Activated T-cell treated with anti-CD3 and anti-CD28 coated beads, Interleukin-2, amount 50 U/mL, for 48 hours (primary cell): Measurements from ENCODE around the gene SLC44A5.
"Not testable (repeated sequence)": the region's sequence is repeated elsewhere in the genome, so short reads cannot be mapped to it uniquely, and the experiment has no call there.

ENCODE experiments used
- DNase-seq, 2 experiments: peaks; one replicate each; pipeline ENCODE4 v3.0.0-alpha.2; 2020

SLC44A5 gene

GRCh38 chr1:75354267-75354666 lies 256.6 kb downstream of the SLC44A5 start:
- not testable (repeated sequence) for DNase-seq

DNA sequence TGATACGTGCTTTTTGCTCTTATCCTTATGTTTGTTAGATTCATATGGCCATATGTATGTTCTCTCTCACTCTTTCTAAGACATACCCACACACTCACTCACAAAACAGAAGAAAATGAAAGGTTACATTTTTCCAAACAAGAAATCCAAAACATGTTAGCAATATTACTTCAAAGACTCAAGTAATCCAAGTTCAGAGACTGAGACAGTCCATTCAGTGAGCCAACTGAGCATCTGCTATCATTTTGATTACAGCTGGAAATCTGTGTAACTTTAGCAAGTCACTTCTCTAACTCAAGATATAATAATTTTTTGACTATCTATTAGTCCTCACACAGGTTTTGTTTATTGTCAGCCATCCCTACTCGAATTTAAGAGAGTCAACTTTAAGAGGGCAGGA lies 257.9 kb downstream of the SLC44A5 start:
- no peak for DNase-seq

DNA sequence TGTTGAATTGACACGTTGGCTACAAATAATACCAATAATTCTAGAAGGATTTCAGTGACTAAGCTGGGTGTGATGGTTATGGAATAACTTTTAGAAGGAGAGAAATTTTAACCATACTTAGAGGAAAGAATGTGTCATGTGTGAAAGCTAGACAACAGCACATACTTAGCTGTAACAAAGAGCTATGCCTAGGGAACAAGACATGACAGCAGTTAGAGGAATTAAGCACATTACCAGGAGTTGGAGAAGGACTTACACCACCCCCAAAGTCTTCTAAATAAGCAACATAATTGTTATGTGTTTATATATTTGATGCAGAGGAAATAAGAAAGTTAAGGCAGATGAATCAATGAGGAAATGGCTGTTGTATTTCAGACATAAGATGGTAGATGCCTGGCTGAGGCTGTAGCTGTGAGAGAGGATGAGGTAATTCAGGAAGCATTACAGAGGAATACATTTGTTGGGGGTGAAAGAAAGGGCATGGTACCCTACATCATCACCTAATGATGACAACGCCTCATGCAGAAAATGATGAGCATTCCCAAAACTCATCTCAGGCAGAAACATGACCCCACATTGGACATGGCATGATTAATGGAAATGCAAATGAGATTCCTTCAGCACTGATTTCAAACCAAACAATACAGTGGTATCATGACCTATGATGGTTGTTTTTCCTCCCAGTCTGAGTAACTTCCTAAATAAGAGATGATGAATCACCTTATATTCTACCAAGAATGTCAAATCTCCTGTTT lies 265.2 kb downstream of the SLC44A5 start:
- no peak for DNase-seq

DNA sequence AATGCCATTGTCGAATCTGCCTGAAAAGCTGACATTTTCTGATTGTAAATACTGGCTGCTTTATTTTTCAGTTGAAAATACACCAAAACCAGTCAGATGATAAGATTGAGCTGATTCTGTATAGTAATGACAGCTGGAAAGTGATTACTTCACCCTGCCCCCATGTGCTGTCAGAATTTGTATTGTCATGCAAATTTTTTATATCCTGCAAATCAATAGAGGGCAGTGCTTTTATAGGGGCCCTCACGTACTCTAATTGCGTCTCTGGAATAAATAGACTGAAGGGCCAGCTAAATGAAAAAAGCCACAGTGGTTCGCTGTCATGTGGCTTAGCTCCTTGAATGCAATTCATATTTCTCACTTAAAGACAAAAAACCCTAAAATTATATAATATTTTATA lies 268.1 kb downstream of the SLC44A5 start:
- DNase-seq: no peak

DNA sequence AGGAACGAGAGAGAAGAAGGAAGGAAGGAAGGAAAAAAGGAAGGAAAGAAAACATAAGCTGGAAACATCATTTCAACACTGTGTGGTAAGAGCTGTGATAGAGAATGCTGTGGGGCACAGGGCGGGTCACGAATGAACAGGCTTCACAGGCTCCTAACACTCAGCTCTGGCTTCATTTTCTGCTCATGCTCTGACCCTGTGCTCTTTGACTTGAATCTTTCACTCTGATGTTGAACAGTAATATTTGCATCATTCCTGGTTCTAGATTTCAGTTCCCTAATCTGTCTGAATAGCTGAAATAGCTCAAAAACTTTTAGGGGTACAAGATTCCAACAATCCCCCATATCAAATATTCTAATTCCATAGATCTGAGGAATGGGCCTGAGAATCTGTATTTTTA lies 269.4 kb downstream of the SLC44A5 start:
- no peak for DNase-seq

- DNase-seq: no peak
These were observed 272.1 kb downstream of the SLC44A5 start for GRCh38 chr1:75338616-75339483.

DNA sequence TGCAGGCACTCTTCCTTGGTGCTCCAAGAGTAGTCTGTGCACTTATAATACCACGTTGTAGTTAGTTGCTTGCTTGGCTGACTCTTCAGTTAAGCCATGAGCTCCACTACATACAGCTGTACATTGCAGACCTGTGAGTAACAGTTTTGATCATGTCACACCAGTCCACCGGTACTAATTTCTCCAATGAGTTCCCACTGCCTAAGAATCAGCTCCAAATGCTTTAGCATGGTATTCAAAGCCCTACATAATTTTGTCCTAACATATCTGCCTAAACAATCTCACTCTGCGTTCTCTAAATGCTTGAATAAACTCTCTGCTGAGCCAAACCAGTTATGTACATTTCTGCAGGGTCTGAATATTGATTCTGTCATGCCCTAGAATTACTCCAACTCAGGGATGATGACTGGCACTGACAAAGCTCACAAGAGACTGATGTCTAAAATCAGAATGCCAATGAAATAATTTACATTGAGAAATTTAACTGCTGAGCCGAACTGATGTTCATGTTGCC lies 276.0 kb downstream of the SLC44A5 start:
- no peak for DNase-seq

GRCh38 chr1:75330624-75331023 lies 280.3 kb downstream of the SLC44A5 start:
- DNase-seq: no peak

GRCh38 chr1:75328691-75329090 lies 282.2 kb downstream of the SLC44A5 start:
- DNase-seq: no peak

DNA sequence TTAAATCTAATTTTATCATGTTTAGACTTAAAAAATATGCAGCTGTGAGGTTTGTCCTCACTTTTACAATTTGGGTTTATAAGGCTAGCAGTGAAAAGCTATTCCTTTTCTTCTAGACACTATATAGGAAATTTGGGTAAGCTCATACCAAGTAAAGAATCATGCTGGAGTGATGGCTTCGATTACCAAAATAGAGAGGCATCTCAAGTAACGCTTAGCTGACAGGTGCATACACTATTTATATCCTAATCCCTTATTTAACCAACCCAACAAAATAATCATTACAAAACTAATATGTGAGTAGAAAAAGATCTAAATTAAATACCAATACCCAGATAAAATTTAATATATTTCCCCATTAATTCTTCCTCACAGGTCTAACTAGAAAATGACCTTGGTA lies 283.5 kb downstream of the SLC44A5 start:
- DNase-seq: no peak

DNA sequence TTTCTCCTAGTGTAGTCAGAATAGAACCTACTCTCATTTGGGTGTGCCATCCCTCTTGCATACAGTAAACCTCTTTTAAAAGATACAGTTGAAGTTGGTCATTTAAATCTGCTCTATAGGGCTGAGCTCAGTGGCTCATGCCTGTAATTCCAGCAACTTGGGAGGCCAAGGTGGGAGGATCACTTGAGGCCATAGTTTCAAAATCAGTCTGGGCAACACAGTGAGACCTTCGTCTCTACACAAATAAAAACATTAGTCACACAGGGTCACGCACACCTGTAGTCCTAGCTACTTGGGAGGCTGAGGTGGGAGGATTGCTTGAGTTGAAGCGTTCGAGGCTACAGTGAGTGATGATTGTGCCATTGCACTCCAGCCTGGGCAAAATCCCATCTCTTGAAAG lies 292.9 kb downstream of the SLC44A5 start:
- DNase-seq: no peak

GRCh38 chr1:75316230-75316629 lies 294.7 kb downstream of the SLC44A5 start:
- DNase-seq: no peak

GRCh38 chr1:75312620-75313019 lies 298.3 kb downstream of the SLC44A5 start:
- DNase-seq: no peak

DNA sequence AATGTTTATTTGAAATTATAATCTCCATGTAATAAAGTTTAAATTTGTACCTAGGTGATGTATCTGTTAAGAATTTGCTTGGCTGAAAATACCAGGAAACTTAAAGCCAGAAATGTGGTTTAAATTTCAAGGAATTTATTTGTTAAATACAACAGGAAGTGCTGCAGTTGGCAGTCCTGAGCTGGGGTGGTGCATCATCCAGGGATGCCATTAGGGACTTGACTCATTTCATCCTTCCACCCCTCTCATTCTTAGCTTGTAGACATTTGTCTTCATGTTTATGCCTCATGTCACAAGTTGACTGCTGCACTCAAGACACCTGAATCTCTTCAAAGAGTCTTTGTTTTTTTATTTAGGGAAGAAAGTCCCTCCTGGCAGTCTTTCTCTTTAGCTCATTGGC lies 300.8 kb downstream of the SLC44A5 start:
- DNase-seq: no peak

DNA sequence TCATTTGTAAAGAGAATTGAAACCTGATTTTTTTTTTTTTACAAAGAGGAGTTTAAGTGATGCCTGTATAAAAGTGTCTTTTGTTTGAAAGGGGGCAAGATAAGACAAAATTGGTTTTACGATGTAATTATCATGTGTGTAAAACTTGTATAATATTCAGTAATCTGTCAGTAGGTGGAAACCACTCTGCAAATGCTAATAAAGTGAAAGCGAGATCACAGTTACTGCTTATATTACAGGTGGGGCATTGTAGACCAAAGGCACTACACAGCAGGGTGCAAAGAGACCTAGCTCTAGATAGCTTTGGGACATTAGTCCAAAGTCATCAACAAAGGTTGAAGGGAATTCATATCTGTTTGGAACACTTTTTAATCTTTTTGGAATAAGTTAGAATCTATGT lies 302.5 kb downstream of the SLC44A5 start:
- no peak for DNase-seq

DNA sequence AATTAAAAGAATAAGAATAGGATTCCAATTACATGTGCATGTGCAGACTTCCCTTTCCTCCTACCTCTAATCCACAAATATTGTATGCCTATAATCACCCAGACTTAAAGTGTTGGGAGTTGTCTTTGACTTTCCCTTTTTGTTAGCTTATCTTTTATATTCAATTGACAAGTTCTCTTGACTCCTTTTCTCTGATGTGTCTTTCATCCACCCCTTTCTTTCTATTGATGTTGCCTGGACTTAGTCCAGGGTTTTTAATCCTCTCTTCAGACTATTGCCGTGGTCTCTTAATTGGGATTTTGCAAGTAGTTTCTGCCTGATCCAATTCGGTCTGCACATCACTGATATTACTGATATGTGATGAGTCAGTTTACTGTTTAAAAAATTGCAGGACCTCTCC lies 305.9 kb downstream of the SLC44A5 start:
- no peak for DNase-seq

- DNase-seq: no peak
These were observed 317.6 kb downstream of the SLC44A5 start for GRCh38 chr1:75293270-75293669.

- DNase-seq: no peak
These were observed 318.9 kb downstream of the SLC44A5 start for GRCh38 chr1:75292013-75292412.

- no peak for DNase-seq
These were observed 334.5 kb downstream of the SLC44A5 start for GRCh38 chr1:75276385-75276784.

DNA sequence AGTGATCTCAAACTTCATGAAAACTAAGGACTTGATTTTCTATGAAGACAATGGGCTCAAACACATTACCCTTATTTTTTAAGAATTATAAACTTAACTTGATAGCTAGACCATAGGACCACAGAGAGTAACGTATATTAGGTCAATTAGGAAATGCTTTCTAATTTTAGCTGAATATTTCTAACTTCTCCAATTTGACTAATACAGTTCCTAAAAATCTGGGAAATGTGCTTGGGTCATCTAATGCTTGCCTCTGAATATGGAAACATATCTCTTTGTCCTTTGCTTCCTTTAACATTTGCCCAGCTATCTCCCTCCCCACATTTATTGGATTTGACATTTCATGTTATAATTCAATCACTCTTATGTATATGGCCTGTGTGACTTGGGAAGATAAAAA lies 335.3 kb downstream of the SLC44A5 start:
- no peak for DNase-seq

- no peak for DNase-seq
These were observed 335.9 kb downstream of the SLC44A5 start for GRCh38 chr1:75274920-75275506.

GRCh38 chr1:75273110-75273509 lies 337.8 kb downstream of the SLC44A5 start:
- no peak for DNase-seq

GRCh38 chr1:75265792-75266191 lies 345.1 kb downstream of the SLC44A5 start:
- no peak for DNase-seq

GRCh38 chr1:75264112-75264511 lies 346.8 kb downstream of the SLC44A5 start:
- DNase-seq: no peak
